GM18526 (cell line): ENCODE measurements around the gene DLL3.
A peak's percentile ranks its signal among the peaks of the same experiment; 100 is the strongest.

ENCODE experiments used
- POLR2A ChIP-seq: IDR thresholded peaks from 3 replicates; pipeline ENCODE4 v1.6.1; 2011; ENCODE audit not compliant: insufficient read length; ENCODE audit errors: extremely low read depth

Gene DLL3

GRCh38 chr19:39506598-39506943, 7.8 kb downstream of the DLL3 start:
- no peak for TF ChIP-seq POLR2A

- TF ChIP-seq POLR2A, result peak; percentile 19
Observed at GRCh38 chr19:39506944-39507714, 8.4 kb downstream of the DLL3 start.

- TF ChIP-seq POLR2A, result no peak
Observed at GRCh38 chr19:39507715-39508364, 9.1 kb downstream of the DLL3 start.

GRCh38 chr19:39508629-39509028, 9.9 kb downstream of the DLL3 start:
- no peak for TF ChIP-seq POLR2A

GRCh38 chr19:39509233-39509632, 10.5 kb downstream of the DLL3 start:
- no peak for TF ChIP-seq POLR2A

DNA sequence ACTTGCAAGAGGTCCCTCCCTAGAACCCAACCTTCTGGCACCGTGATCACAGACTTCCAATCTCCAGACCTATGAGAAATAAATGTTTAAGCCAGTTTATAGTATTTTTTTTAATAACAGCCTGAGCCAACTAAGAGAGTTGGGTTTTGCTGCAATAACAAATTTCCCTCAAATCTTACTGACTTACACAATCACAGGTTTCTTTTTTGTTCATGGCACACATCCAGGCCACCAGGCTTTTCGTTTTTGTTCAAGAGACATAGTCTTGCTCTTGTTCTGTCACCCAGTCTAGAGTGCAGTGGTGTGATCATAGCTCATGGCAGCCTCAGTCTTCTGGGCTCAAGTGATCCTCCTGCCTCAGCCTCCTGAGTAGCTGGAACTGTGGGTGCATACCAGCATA, 14.2 kb downstream of the DLL3 start:
- TF ChIP-seq POLR2A, result no peak

DNA sequence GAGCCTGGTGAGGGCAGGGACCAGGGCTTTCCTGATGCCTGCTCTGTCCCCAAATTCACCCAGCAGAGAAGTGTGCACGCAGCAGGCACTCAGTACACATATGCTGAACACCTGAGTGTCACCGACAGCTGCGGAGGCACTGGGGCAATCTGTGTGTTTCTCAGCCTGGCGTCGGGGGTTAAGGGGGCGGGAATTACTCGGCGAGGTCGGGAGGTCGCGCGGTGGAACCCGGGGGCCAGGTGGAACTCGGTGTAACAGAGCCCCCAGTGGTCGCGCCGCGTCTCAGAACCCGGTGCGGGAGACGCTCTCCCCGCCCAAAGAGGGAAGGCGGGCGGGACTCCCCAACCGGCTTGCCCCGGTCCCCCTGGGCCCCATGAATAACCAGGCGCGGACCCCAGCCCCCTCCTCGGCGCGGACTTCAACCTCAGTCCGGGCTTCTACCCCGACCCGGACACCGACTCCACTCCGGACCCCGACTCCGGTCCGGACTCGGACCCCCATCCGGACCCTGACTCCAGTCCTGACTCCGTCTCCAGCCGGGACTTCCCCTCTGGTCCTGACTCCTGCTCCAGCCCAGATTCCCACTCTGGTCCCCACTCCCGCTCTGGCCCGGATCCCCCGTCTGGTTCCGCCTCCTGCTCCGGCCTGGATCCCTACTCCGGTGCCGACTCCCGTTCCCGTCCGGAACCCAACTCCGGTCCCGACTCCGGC, 16.2 kb downstream of the DLL3 start, which contains the start of gene SELENOV:
TSS of gene SELENOV (plus strand) at position 300 of the 711 bp plus-strand sequence. CDS start at position 374, 74 bp downstream.
- no peak for TF ChIP-seq POLR2A

DNA sequence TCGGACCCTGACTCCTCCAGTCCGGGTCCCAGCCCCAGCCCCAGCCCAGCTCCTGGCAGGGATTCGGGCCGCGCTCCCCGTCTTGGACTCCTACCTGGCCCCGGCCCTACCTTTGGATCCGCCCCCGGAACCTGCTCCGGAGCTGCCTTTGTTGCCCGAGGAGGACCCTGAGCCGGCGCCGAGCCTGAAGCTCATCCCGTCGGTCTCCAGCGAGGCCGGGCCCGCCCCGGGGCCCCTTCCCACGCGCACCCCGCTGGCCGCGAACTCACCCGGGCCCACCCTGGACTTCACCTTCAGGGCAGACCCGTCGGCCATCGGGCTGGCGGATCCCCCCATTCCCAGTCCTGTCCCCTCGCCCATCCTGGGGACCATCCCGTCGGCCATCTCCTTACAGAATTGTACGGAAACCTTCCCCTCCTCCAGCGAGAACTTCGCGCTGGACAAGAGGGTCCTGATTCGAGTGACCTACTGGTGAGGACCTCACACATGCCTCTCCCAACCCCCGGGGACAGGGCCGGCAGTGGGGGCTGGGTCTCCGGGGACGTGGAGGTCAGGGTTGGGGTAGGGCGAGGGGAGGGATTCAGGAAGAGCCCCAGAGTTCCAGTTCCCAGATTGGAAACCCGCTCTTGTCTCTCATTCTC, 16.9 kb downstream of the DLL3 start:
- TF ChIP-seq POLR2A, result no peak

- TF ChIP-seq POLR2A, result no peak
Observed at GRCh38 chr19:39516270-39516669, 17.5 kb downstream of the DLL3 start.

- TF ChIP-seq POLR2A, result no peak
Observed at GRCh38 chr19:39517432-39517831, 18.7 kb downstream of the DLL3 start.

DNA sequence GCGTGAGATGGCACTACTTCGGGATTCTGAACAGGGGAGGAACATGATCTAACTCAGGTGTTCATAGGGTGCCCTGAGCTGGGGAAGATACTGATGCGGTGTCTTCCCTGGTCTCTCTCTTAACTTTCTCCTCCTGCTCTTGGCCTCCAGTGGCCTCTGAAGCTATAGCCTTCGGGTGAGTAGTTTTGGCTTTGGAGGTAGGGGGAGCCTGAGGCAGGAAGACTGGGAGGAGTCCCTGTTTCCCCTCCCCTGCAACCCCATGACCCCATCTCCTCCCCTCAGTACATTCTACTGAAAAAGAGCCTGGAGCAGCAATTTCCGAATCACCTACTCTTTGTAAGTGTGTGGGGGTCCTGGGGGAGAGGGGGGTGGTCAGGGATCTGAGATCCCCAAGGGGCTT, 19.7 kb downstream of the DLL3 start:
- no peak for TF ChIP-seq POLR2A

GRCh38 chr19:39518975-39519374, 20.2 kb downstream of the DLL3 start:
- TF ChIP-seq POLR2A, result no peak

GRCh38 chr19:39520541-39521484, 22.1 kb downstream of the DLL3 start:
- no peak for TF ChIP-seq POLR2A

DNA sequence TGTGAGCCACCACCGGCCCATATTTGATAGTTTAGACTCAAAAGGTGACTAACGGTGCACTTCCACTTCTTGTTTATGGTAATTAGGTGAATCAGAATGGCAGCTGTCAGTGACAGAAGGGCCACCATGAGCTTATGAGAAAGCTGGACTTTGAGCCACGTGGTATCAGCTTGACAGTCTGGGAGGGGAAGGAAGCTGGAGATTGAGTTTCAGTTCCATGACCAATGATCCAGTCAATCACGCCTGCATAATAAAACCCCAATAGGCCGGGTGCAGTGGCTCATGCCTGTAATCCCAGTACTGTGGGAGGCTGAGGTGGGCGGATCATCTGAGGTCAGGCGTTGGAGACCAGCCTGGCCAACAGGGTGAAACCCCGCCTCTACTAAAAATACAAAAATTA, 25.7 kb downstream of the DLL3 start:
- no peak for TF ChIP-seq POLR2A

DNA sequence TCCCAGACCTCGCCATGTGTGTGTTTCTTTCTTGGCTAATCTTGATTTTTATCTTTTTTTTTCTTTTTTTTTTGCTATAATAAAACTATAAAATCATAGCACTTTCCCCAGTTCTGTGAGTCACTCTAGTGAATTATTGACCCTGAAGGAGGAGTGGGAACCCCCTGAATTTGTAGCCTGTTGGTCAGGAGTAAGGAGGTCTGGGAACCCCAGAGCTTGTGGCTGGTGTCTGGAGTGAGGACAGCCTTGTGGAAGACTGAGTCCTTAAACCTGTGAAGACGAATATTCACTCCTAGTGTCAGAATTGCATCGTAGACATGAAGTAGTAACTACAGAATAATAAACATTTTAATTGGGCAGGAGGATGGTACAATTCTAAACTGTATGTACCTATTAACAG, 26.5 kb downstream of the DLL3 start:
- no peak for TF ChIP-seq POLR2A

GRCh38 chr19:39531834-39532232, 33.1 kb downstream of the DLL3 start:
- TF ChIP-seq POLR2A, result no peak
